OCI-LY7 (cell line): ENCODE results near the gene HOTAIR. TPM values are rescaled to one million over a fixed set of nuclear protein-coding genes. Genes with fewer than 3 reads are reported as not detected.

Experiments used
- BruUV-seq: library from RNA; stranded (reverse); fragments of 400-500 nt; replicated peaks from 2 replicates; lab custom pipeline; 2021; lab: Mats Ljungman, UMichigan
- CTCF ChIA-PET: fragments of 300-600 bp; sonication (Branson Sonifier 250); formaldehyde crosslinking; loops from one replicate; lab custom pipeline; 2022; ENCODE audit warnings: antibody characterized with exemption; ENCODE audit not compliant: unreplicated experiment; lab: Charles Lee
- POLR2A ChIA-PET: fragments of 300-600 bp; sonication (Branson Sonifier 250); formaldehyde crosslinking; loops from one replicate; lab custom pipeline; 2022; ENCODE audit warnings: antibody characterized with exemption; lab: Charles Lee
- DNase-seq: peaks from one replicate; pipeline ENCODE4 v3.0.0-alpha.2; 2015; ENCODE audit warnings: low spot score
- H2AFZ ChIP-seq: fragments of 200-600 bp; sonication (generic), shearing (Covaris generic); 2 replicates; pipeline ENCODE4 v1.6.1; 2014; ENCODE audit warnings: mild to moderate bottlenecking, antibody characterized with exemption, low read length, moderate library complexity
- H3K27ac ChIP-seq: fragments of 200-600 bp; sonication (generic); 2 replicates; pipeline ENCODE4 v1.5.1; 2014; ENCODE audit warnings: mixed run types, low read depth, mild to moderate bottlenecking, moderate library complexity, low read length, inconsistent platforms; ENCODE audit not compliant: poor library complexity, severe bottlenecking
- H3K36me3 ChIP-seq: fragments of 200-600 bp; sonication (generic); 2 replicates; pipeline ENCODE4 v1.6.1; 2014; ENCODE audit warnings: mild to moderate bottlenecking, antibody characterized with exemption, low read length, moderate library complexity, mixed read lengths; ENCODE audit not compliant: insufficient read depth
- H3K4me1 ChIP-seq: fragments of 200-600 bp; sonication (generic); 2 replicates; pipeline ENCODE4 v1.5.1; 2014; ENCODE audit warnings: mild to moderate bottlenecking, low read length; ENCODE audit not compliant: insufficient read depth, poor library complexity, severe bottlenecking
- H3K4me2 ChIP-seq: fragments of 200-600 bp; sonication (generic); 2 replicates; pipeline ENCODE4 v1.6.1; 2014; ENCODE audit warnings: mild to moderate bottlenecking, low read length
- H3K4me3 ChIP-seq: fragments of 200-600 bp; sonication (generic); 2 replicates; pipeline ENCODE4 v1.5.1; 2014; ENCODE audit warnings: mild to moderate bottlenecking, low read depth, low read length; ENCODE audit not compliant: poor library complexity, severe bottlenecking
- H3K79me2 ChIP-seq: fragments of 200-600 bp; sonication (generic); 2 replicates; pipeline ENCODE4 v1.6.1; 2016; ENCODE audit warnings: low read depth, mild to moderate bottlenecking, low read length, moderate library complexity, mixed read lengths; ENCODE audit not compliant: insufficient read depth
- H3K9me2 ChIP-seq: fragments of 200-600 bp; sonication (generic); 2 replicates; pipeline ENCODE4 v1.6.1; 2016; ENCODE audit warnings: mild to moderate bottlenecking, low read length, mixed read lengths; ENCODE audit not compliant: insufficient read depth
- H3K9me3 ChIP-seq: fragments of 200-600 bp; sonication (generic); 2 replicates; pipeline ENCODE4 v1.6.1; 2014; ENCODE audit warnings: mild to moderate bottlenecking, mixed run types, low read length, mixed read lengths
- H4K20me1 ChIP-seq: fragments of 200-600 bp; sonication (generic); 2 replicates; pipeline ENCODE4 v1.6.1; 2014; ENCODE audit warnings: mild to moderate bottlenecking, antibody characterized with exemption, low read length, moderate library complexity, mixed read lengths; ENCODE audit not compliant: insufficient read depth
- EZH2phosphoT487 ChIP-seq: fragments of 200-600 bp; sonication (generic); IDR thresholded peaks from 2 replicates; pipeline ENCODE4 v1.6.1; 2018; ENCODE audit warnings: low read depth, borderline replicate concordance, mild to moderate bottlenecking, mixed run types, antibody characterized with exemption, low read length, moderate library complexity, mixed read lengths
- intact Hi-C: fragments of 100-400 bp; cut with micrococcal nuclease; formaldehyde crosslinking; loops from one replicate; pipeline ENCODE4 v1.10.0; 2022; ENCODE audit not compliant: unreplicated experiment
- total RNA-seq, 2 experiments: library from RNA; depleted of rRNA in 1 of 2; stranded (reverse); fragments of >200 nt in 1 of 2; shearing (Covaris generic) in 1 of 2; gene quantifications; 2 replicates each; pipeline ENCODE4 v1.2.3, GENCODE V29; 2014 to 2022
- TF ChIP-seq, protein P1 (sequence below): fragments of 200-600 bp; sonication (generic); conservative IDR thresholded peaks from 2 replicates; pipeline ENCODE4 v1.5.1; 2014; ENCODE audit warnings: mild to moderate bottlenecking, antibody characterized with exemption, low read length, moderate library complexity, mixed read lengths

The HOTAIR gene
- total RNA-seq, 2 experiments from 2014 or later: 0.88 to 5.3 TPM

DNA sequence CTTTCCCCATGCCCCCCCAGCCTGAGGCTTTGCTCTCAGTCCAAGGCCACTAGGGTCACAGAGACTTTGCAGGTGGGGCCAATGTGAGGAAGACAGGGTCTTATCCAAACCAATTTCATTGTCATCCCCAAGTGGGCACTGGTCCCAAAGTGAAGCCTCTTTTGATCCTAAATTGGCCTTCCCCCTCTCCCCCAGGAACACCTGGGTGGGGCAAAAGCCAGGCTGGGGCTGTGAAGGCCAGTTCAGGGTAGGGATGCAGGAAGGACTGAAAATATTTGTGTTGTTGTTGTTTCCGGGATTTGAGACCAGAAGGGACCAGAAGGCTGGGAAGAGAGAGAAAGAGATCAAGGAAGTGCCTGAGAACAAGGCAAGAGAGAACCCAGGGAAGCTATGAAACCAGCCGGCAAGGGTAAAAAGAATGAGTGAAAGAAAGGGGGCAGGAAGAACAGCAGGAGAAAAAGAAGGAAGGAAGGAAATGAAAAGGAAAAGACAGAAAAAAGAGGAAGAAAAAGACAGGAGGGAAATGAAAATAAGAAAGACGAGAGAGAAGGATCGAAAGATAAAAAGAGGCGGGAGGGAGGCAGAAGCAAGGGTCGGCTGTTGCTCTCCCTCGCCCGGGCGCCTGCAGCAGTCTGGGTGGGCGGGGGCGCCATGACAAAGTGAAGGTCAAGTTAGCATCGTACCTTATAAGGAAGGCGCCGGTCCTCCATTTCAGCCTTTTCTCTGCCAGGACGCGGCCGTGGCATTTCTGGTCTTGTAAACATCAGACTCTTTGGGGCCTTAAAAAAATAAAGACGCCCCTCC lies 9.3 kb downstream of the HOTAIR start:
- no peaks in the 10 kb centered on the region for H3K36me3 ChIP-seq
- 0 out of 2 replicates have a peak overlapping the region, but pooled peaks have one; percentile 16 for H2AFZ ChIP-seq
- H3K9me3 ChIP-seq: no peaks in the 10 kb centered on the region
- no peaks in the 10 kb centered on the region for H4K20me1 ChIP-seq
- peaks cover 14% of the 10 kb centered on the region for H3K4me1 ChIP-seq
- BruUV-seq: no TSS peak
- ChIA-PET POLR2A (interaction anchor here (1.1 kb wide), 1 partner anchor 10 kb away, joined by 3 read pairs; no protein-coding TSS in a partner anchor), CTCF (no interaction called here)
- H3K27ac ChIP-seq: no peak overlapping the region
- H3K9me2 ChIP-seq: no peaks in the 10 kb centered on the region
- peak overlapping the region; percentile 46 for H3K4me2 ChIP-seq
- peak overlapping the region; percentile 1 for H3K4me3 ChIP-seq
- H3K79me2 ChIP-seq: no peaks in the 10 kb centered on the region
- no peak for DNase-seq
- intact Hi-C loops: no loop called here
- TF ChIP-seq, protein P1, sequence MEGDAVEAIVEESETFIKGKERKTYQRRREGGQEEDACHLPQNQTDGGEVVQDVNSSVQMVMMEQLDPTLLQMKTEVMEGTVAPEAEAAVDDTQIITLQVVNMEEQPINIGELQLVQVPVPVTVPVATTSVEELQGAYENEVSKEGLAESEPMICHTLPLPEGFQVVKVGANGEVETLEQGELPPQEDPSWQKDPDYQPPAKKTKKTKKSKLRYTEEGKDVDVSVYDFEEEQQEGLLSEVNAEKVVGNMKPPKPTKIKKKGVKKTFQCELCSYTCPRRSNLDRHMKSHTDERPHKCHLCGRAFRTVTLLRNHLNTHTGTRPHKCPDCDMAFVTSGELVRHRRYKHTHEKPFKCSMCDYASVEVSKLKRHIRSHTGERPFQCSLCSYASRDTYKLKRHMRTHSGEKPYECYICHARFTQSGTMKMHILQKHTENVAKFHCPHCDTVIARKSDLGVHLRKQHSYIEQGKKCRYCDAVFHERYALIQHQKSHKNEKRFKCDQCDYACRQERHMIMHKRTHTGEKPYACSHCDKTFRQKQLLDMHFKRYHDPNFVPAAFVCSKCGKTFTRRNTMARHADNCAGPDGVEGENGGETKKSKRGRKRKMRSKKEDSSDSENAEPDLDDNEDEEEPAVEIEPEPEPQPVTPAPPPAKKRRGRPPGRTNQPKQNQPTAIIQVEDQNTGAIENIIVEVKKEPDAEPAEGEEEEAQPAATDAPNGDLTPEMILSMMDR: no peak
- TF ChIP-seq EZH2phosphoT487: no peak

DNA sequence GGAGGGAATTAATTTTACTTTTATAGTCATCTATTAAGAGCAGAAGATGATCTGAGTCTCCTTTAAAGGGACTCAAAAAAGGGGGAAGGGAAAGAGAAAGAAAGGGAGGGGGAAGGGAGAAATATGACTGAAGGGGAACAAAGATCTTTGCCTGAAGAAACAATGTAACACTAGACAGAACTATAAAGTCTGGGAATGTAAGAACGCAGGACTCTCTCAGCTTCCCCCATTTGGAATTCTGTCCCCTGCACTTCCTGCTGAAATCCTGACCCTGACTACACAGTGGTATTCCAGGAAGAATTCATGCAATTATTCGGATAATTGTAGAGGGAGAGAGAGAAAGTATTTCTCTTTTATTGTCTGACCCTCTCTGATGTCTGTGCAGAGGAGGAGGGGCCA lies 10.4 kb downstream of the HOTAIR start:
- no peak overlapping the region for H3K27ac ChIP-seq
- no peak overlapping the region for H2AFZ ChIP-seq
- CTCF ChIA-PET: no interaction called here
- no peak for DNase-seq
- no peak overlapping the region for H3K4me2 ChIP-seq
- H3K4me3 ChIP-seq: no peak overlapping the region
- no peaks in the 10 kb centered on the region for H4K20me1 ChIP-seq
- H3K9me3 ChIP-seq: no peaks in the 10 kb centered on the region
- no TSS peak for BruUV-seq
- intact Hi-C loops: no loop called here
- POLR2A ChIA-PET: interaction anchor here (1.1 to 1.2 kb wide), 2 partner anchors 12 to 198 kb away, joined by 3 to 5 read pairs; no protein-coding TSS in a partner anchor
- H3K9me2 ChIP-seq: no peaks in the 10 kb centered on the region
- TF ChIP-seq, protein P1: no peak
- no peak for TF ChIP-seq EZH2phosphoT487
- H3K36me3 ChIP-seq: no peaks in the 10 kb centered on the region
- H3K79me2 ChIP-seq: no peaks in the 10 kb centered on the region
- H3K4me1 ChIP-seq: peaks cover 14% of the 10 kb centered on the region
